GM19043 (cell line): ENCODE data around the gene CDH13.

ENCODE experiments used
- ATAC-seq: cut with Tn5 transposase; IDR thresholded peaks from one replicate; pipeline ENCODE4 v1.9.1; 2021; ENCODE audit warnings: low read depth; ENCODE audit not compliant: unreplicated experiment

The CDH13 gene

GRCh38 chr16:83826146-83826913, 1199.6 kb downstream of the CDH13 start:
- ATAC-seq: peak; percentile 75

- no peak for ATAC-seq
Measured at GRCh38 chr16:83830091-83830768, 1203.5 kb downstream of the CDH13 start.

GRCh38 chr16:83830769-83831455, 1204.1 kb downstream of the CDH13 start:
- ATAC-seq: no peak

- no peak for ATAC-seq
Measured at GRCh38 chr16:83831456-83831987, 1204.8 kb downstream of the CDH13 start.

- no peak for ATAC-seq
Measured at GRCh38 chr16:83833921-83834320, 1207.2 kb downstream of the CDH13 start.

GRCh38 chr16:83835586-83836566, 1209.1 kb downstream of the CDH13 start:
- ATAC-seq: no peak

- ATAC-seq: no peak
Measured at GRCh38 chr16:83837566-83837965, 1210.8 kb downstream of the CDH13 start.

- ATAC-seq: no peak
Measured at GRCh38 chr16:83838151-83838550, 1211.4 kb downstream of the CDH13 start.

- ATAC-seq: no peak
Measured at GRCh38 chr16:83839561-83839960, 1212.8 kb downstream of the CDH13 start.

- ATAC-seq: no peak
Measured at GRCh38 chr16:83840060-83840617, 1213.4 kb downstream of the CDH13 start.

- no peak for ATAC-seq
Measured at GRCh38 chr16:83842291-83842690, 1215.5 kb downstream of the CDH13 start.

GRCh38 chr16:83842756-83843507, 1216.2 kb downstream of the CDH13 start:
- ATAC-seq: no peak

GRCh38 chr16:83843657-83844056, 1216.9 kb downstream of the CDH13 start:
- ATAC-seq: no peak

- no peak for ATAC-seq
Measured at GRCh38 chr16:83845263-83845662, 1218.5 kb downstream of the CDH13 start.

- no peak for ATAC-seq
Measured at GRCh38 chr16:83847371-83848225, 1220.8 kb downstream of the CDH13 start.

GRCh38 chr16:83849421-83849820, 1222.7 kb downstream of the CDH13 start:
- ATAC-seq: no peak
